Peyer's patch (tissue), 4 donors: Measurements from ENCODE around the gene ITGB8. TPM values are rescaled to one million over a fixed set of nuclear protein-coding genes. Genes with fewer than 3 reads are reported as not detected.

Source experiments
- DNase-seq, 3 donors: peaks; one replicate each; pipeline ENCODE4 v3.0.0-alpha.2; 2017 to 2019
- H3K27ac ChIP-seq, 4 donors: fragments of 200-600 bp; sonication (generic); one replicate each; pipeline ENCODE4 v1.5.1; 2016 to 2019
- H3K27me3 ChIP-seq, 2 donors: fragments of 200-600 bp; sonication (generic); one replicate each; pipeline ENCODE4 v1.5.1; 2019
- H3K36me3 ChIP-seq, 3 donors: fragments of 200-600 bp; sonication (generic); one replicate each; pipeline ENCODE4 v1.5.1; 2016 to 2019
- H3K4me1 ChIP-seq, 4 donors: fragments of 200-600 bp; sonication (generic); one replicate each; pipeline ENCODE4 v1.5.1; 2016 to 2019
- H3K4me3 ChIP-seq, 4 donors: fragments of 200-600 bp; sonication (generic); 1 replicate in 3 of 4; 2 replicates in 1 of 4; pipeline ENCODE4 v1.5.1; 2016 to 2019; ENCODE audit warnings: mild to moderate bottlenecking in 1 of 4
- H3K9me3 ChIP-seq, 4 donors: fragments of 200-600 bp; sonication (generic); one replicate each; pipeline ENCODE4 v1.5.1; 2016 to 2019; ENCODE audit warnings: mild to moderate bottlenecking in 1 of 4
- CTCF ChIP-seq, 6 experiments: fragments of 450-650 bp in 4 of 6; fragments of 200-600 bp in 2 of 6; sonication (generic) in 1 of 6; IDR thresholded peaks; one replicate each; pipeline ENCODE4 v1.5.1; 2017 to 2019; ENCODE audit warnings: antibody characterized with exemption in 6 of 6, mild to moderate bottlenecking in 3 of 6, moderate library complexity in 1 of 6
- POLR2A ChIP-seq, 2 donors: fragments of 450-650 bp; IDR thresholded peaks; one replicate each; pipeline ENCODE4 v1.5.1; 2017; ENCODE audit warnings: antibody characterized with exemption in 2 of 2, mild to moderate bottlenecking in 2 of 2, moderate library complexity in 2 of 2
- total RNA-seq, 4 donors: library from RNA; depleted of rRNA; stranded (reverse); fragments of >200 nt; gene quantifications; one replicate each; pipeline ENCODE4 v1.1.0, GENCODE V29; 2016

The ITGB8 gene
- total RNA-seq: 10 to 100 TPM; 20.6 to 45.8 (median 32.7) TPM

GRCh38 chr7:20330239-20330927 lies at the start of gene ITGB8:
ITGB8 (plus strand) TSS chr7:20330900; CDS start chr7:20331807, 907 bp downstream.
- Histone ChIP-seq H3K9me3 (no peaks in the 10 kb centered on the region), H3K27ac (peak within 1 kb of the TSS; percentile 71 to 97 (median 86)), H3K4me1 (peaks cover 0 to 5% (median 0%) of the 10 kb centered on the region in 4 donors), H3K4me3 (peak within 1 kb of the TSS; percentile 54 to 85 (median 68)), H3K27me3 (no peaks in the 10 kb centered on the region), H3K36me3 (no peaks in the 10 kb centered on the region)
- DNase-seq: peak; percentile 64 to 90 (median 88)
- TF ChIP-seq POLR2A (IDR thresholded peaks at IDR 0.05) (peak; percentile 40 to 62), CTCF (IDR thresholded peaks at IDR 0.05) (no peak)

GRCh38 chr7:20282959-20283358 lies 47.7 kb upstream of the ITGB8 start:
- Histone ChIP-seq H3K4me3 (no peak overlapping the region), H3K27me3 (no peaks in the 10 kb centered on the region), H3K9me3 (no peaks in the 10 kb centered on the region), H3K36me3 (no peaks in the 10 kb centered on the region), H3K27ac (no peak overlapping the region), H3K4me1 (no peaks in the 10 kb centered on the region)
- DNase-seq: no peak
- TF ChIP-seq CTCF (IDR thresholded peaks at IDR 0.05) (no peak), POLR2A (IDR thresholded peaks at IDR 0.05) (no peak)

GRCh38 chr7:20283385-20283784 lies 47.3 kb upstream of the ITGB8 start:
- Histone ChIP-seq H3K9me3 (no peaks in the 10 kb centered on the region), H3K4me3 (no peak overlapping the region), H3K27ac (no peak overlapping the region), H3K4me1 (no peaks in the 10 kb centered on the region), H3K36me3 (no peaks in the 10 kb centered on the region), H3K27me3 (no peaks in the 10 kb centered on the region)
- TF ChIP-seq POLR2A (IDR thresholded peaks at IDR 0.05) (no peak), CTCF (IDR thresholded peaks at IDR 0.05) (no peak)
- no peak for DNase-seq

- H3K36me3 ChIP-seq: no peaks in the 10 kb centered on the region
- no peaks in the 10 kb centered on the region for H3K9me3 ChIP-seq
- no peaks in the 10 kb centered on the region for H3K27me3 ChIP-seq
- no peak for DNase-seq
- no peak overlapping the region for H3K27ac ChIP-seq
- H3K4me1 ChIP-seq: no peaks in the 10 kb centered on the region
- H3K4me3 ChIP-seq: no peak overlapping the region
- no peak for TF ChIP-seq POLR2A (IDR thresholded peaks at IDR 0.05)
- no peak for TF ChIP-seq CTCF (IDR thresholded peaks at IDR 0.05)
These were observed 46.5 kb upstream of the ITGB8 start for GRCh38 chr7:20284003-20284770.

- TF ChIP-seq CTCF (IDR thresholded peaks at IDR 0.05) (no peak), POLR2A (IDR thresholded peaks at IDR 0.05) (no peak)
- Histone ChIP-seq H3K4me3 (no peak overlapping the region), H3K9me3 (no peaks in the 10 kb centered on the region), H3K4me1 (no peaks in the 10 kb centered on the region), H3K27ac (no peak overlapping the region), H3K36me3 (no peaks in the 10 kb centered on the region), H3K27me3 (no peaks in the 10 kb centered on the region)
- DNase-seq: no peak
These were observed 45.9 kb upstream of the ITGB8 start for GRCh38 chr7:20284771-20285143.
